ENCODE data around the gene ADAMTSL1.

- TF ChIP-seq, protein P1, sequence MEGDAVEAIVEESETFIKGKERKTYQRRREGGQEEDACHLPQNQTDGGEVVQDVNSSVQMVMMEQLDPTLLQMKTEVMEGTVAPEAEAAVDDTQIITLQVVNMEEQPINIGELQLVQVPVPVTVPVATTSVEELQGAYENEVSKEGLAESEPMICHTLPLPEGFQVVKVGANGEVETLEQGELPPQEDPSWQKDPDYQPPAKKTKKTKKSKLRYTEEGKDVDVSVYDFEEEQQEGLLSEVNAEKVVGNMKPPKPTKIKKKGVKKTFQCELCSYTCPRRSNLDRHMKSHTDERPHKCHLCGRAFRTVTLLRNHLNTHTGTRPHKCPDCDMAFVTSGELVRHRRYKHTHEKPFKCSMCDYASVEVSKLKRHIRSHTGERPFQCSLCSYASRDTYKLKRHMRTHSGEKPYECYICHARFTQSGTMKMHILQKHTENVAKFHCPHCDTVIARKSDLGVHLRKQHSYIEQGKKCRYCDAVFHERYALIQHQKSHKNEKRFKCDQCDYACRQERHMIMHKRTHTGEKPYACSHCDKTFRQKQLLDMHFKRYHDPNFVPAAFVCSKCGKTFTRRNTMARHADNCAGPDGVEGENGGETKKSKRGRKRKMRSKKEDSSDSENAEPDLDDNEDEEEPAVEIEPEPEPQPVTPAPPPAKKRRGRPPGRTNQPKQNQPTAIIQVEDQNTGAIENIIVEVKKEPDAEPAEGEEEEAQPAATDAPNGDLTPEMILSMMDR (IDR thresholded peaks at IDR 0.05 in 2 of 3, conservative IDR thresholded peaks at IDR 0.05 in 1 of 3; ENCODE audit: insufficient read depth in 2 of 3, low read depth in 1 of 3, low read length in 3 of 3) = no peak
- no peak for TF ChIP-seq RBFOX2 (IDR thresholded peaks at IDR 0.05; ENCODE audit: low read depth, low read length)
- TF ChIP-seq RBM15 (IDR thresholded peaks at IDR 0.05; ENCODE audit: insufficient read depth, low read length) = no peak
- no peak for TF ChIP-seq ZNF436 (CRISPR knock-in tag; IDR thresholded peaks at IDR 0.05)
- TF ChIP-seq ZNF561 (CRISPR knock-in tag; conservative IDR thresholded peaks at IDR 0.05) = no peak
- no peak for TF ChIP-seq POLR2AphosphoS5 (IDR thresholded peaks at IDR 0.05; ENCODE audit: control insufficient read depth, insufficient read depth, low read depth, low read length)
- TF ChIP-seq POLR2A (conservative IDR thresholded peaks at IDR 0.05) = no peak
- TF ChIP-seq EZH2 (IDR thresholded peaks at IDR 0.05; ENCODE audit: borderline replicate concordance, low read depth, low read length) = no peak
- TF ChIP-seq FOSL1 (tag; conservative IDR thresholded peaks at IDR 0.05) = no peak
- TF ChIP-seq, protein P2, sequence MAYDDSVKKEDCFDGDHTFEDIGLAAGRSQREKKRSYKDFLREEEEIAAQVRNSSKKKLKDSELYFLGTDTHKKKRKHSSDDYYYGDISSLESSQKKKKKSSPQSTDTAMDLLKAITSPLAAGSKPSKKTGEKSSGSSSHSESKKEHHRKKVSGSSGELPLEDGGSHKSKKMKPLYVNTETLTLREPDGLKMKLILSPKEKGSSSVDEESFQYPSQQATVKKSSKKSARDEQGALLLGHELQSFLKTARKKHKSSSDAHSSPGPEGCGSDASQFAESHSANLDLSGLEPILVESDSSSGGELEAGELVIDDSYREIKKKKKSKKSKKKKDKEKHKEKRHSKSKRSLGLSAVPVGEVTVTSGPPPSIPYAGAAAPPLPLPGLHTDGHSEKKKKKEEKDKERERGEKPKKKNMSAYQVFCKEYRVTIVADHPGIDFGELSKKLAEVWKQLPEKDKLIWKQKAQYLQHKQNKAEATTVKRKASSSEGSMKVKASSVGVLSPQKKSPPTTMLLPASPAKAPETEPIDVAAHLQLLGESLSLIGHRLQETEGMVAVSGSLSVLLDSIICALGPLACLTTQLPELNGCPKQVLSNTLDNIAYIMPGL (CRISPR knock-in tag; IDR thresholded peaks at IDR 0.05) = no peak
Observed at GRCh38 chr9:18955626-18956025, 481.7 kb downstream of the ADAMTSL1 start.

All from K562 (cell line).